Fibroblast of lung (primary cell): Measurements from ENCODE around the gene MIPOL1.

Source experiments
- CTCF ChIP-seq, 2 donors: IDR thresholded peaks in 1 of 2; conservative IDR thresholded peaks in 1 of 2; 1 replicate in 1 of 2; 2 replicates in 1 of 2; pipeline ENCODE4 v1.5.1; 2011 to 2012; ENCODE audit warnings: low read length in 2 of 2, control low read depth in 1 of 2, inconsistent platforms in 1 of 2, low read depth in 1 of 2, mild to moderate bottlenecking in 1 of 2
- EZH2 ChIP-seq: IDR thresholded peaks from 2 replicates; pipeline ENCODE4 v1.5.1; 2012; ENCODE audit warnings: low read length, control low read depth, mild to moderate bottlenecking; ENCODE audit errors: missing control alignments

DNA sequence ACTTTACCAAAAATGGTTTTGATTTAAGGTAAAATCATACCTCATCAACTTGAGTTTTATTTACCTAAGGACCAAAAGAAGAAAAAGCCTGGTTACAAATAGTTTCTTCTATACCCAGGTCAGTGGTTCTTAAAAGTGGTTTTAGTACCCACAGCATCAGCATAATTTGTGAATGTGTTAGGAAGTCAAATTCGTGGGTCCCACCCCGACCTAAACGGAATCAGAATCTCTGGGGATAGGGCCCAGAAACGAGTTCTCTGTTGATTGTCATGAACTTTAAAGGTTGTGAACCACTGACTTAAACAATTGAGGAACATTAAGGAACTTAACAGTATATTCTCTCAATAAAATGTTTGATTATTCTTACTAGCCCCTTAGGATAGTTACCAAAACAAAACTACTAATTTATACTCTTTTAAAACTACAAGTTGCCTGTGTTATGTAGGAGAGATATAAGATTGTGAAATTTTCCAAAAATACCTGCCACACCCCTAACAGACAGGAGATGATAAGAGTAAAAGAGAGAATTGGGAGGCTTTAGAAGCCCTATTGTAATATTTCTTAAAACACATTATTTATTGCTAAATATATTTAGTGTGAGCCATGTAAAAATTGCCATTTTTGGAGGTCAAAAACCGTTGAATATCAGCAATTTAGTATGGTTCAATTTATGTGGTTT lies 24.7 kb upstream of the MIPOL1 start:
- TF ChIP-seq EZH2 (no peak), CTCF (conservative IDR thresholded peaks at IDR 0.05 in 1 of 2, IDR thresholded peaks at IDR 0.05 in 1 of 2; ENCODE audit: low read depth in 1 of 2, low read length in 2 of 2) (no peak)
